Measurements from ENCODE around the gene MRPS27. TPM values are rescaled to one million over a fixed set of nuclear protein-coding genes. Genes with fewer than 3 reads are reported as not detected.
A peak's percentile ranks its signal among the peaks of the same experiment; 100 is the strongest.

Gene MRPS27
- total and polyA plus RNA-seq, 4 donors: 17.6 to 38.7 (median 34.9) TPM

DNA sequence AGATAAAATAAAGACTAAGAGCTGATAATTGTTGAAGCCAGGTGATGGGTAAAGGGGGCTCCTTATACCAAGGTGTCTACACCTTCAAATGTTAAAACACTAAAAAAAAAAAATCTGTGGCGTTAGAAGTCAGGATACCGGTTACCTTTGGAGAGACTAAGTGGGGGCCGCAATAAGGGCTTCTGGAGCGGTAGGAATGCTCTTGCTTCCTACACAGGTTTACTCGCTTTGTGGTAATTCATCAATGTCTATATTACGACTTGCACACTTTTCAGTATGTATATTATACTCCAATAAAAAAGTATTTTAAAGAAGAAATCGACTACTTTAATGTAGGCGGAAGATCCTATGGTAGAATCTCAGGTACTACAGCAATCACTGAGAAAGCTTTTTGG lies 12.5 kb downstream of the MRPS27 start:
- Histone ChIP-seq H3K9me3 (ENCODE audit: control insufficient read depth in 4 of 4, low read length in 3 of 4) (no peaks in the 10 kb centered on the region), H3K4me1 (ENCODE audit: control insufficient read depth in 4 of 4, insufficient read depth in 4 of 4, low read length in 3 of 4) (peaks cover 1 to 10% (median 3%) of the 10 kb centered on the region in 4 donors), H3K36me3 (ENCODE audit: control insufficient read depth in 4 of 4, insufficient read depth in 3 of 4, low read depth in 1 of 4, low read length in 3 of 4) (peaks cover 0 to 22% (median 10%) of the 10 kb centered on the region in 4 donors), H3K4me3 (ENCODE audit: low read depth in 1 of 3, low read length in 3 of 3) (peak overlapping the region; percentile 59 to 85 (median 76)), H3K9ac (ENCODE audit: low read depth in 1 of 2, low read length in 2 of 2) (peak overlapping the region; percentile 30 to 80), H3K27ac (ENCODE audit: low read depth in 1 of 2, low read length in 2 of 2) (peak overlapping the region; percentile 85 to 89), H3K27me3 (ENCODE audit: control insufficient read depth in 4 of 4, insufficient read depth in 4 of 4, low read length in 3 of 4) (no peaks in the 10 kb centered on the region)
- 3% methylated on average over 8 of the region's 8 CpGs for WGBS
- TF ChIP-seq FOXA1 (IDR thresholded peaks at IDR 0.05) (no peak), RAD21 (IDR thresholded peaks at IDR 0.05) (no peak), JUND (IDR thresholded peaks at IDR 0.05) (no peak), HNF4A (conservative IDR thresholded peaks at IDR 0.05) (no peak), RXRA (IDR thresholded peaks at IDR 0.05) (no peak)
- no peak for DNase-seq (ENCODE audit: low spot score)

GRCh38 chr5:72305194-72306142 lies 14.6 kb downstream of the MRPS27 start:
- TF ChIP-seq HNF4A (conservative IDR thresholded peaks at IDR 0.05) (peak in 1 of 2 donors; percentile 17), CTCF (IDR thresholded peaks at IDR 0.05; ENCODE audit: low read depth, low read length, missing input control) (no peak), FOXA1 (IDR thresholded peaks at IDR 0.05) (no peak), JUND (IDR thresholded peaks at IDR 0.05) (no peak), ZBTB33 (IDR thresholded peaks at IDR 0.05) (no peak), HNF4G (IDR thresholded peaks at IDR 0.05) (no peak)
- WGBS: 94% methylated on average over 2 of the region's 2 CpGs
- Histone ChIP-seq H3K36me3 (ENCODE audit: control insufficient read depth in 4 of 4, insufficient read depth in 3 of 4, low read depth in 1 of 4, low read length in 3 of 4) (peaks cover 0 to 13% (median 6%) of the 10 kb centered on the region in 4 donors), H3K9ac (ENCODE audit: low read depth in 1 of 2, low read length in 2 of 2) (no peak overlapping the region), H3K9me3 (ENCODE audit: control insufficient read depth in 4 of 4, low read length in 3 of 4) (no peaks in the 10 kb centered on the region), H3K27ac (ENCODE audit: low read depth in 1 of 2, low read length in 2 of 2) (no peak overlapping the region), H3K4me3 (ENCODE audit: low read depth in 1 of 3, low read length in 3 of 3) (no peak overlapping the region), H3K4me1 (ENCODE audit: control insufficient read depth in 4 of 4, insufficient read depth in 4 of 4, low read length in 3 of 4) (peaks cover 1 to 10% (median 3%) of the 10 kb centered on the region in 4 donors), H3K27me3 (ENCODE audit: control insufficient read depth in 4 of 4, insufficient read depth in 4 of 4, low read length in 3 of 4) (no peaks in the 10 kb centered on the region)
- DNase-seq (ENCODE audit: low spot score): no peak

DNA sequence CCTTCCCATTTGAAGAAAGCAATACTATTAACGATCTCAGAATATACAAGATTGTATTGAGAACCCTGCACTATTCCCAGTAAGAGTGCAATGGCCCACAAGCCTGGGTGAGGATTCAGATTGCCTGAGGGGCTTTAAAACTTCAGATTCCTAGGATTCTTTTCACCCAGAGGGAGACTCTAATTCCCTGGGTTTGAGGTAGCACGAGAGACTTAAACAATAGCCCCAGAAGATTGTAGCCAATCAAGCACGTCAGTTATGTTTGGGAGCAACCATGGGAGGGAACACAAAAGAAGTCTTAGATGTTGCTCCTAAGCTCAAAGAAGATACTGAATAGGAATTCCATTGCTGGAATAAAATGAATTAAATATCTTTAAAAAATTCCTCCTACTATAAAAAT lies 17.9 kb downstream of the MRPS27 start:
- 85% methylated on average over 3 of the region's 3 CpGs for WGBS
- Histone ChIP-seq H3K27me3 (ENCODE audit: control insufficient read depth in 4 of 4, insufficient read depth in 4 of 4, low read length in 3 of 4) (no peaks in the 10 kb centered on the region), H3K4me1 (ENCODE audit: control insufficient read depth in 4 of 4, insufficient read depth in 4 of 4, low read length in 3 of 4) (peaks cover 0 to 10% (median under 1%) of the 10 kb centered on the region in 4 donors), H3K4me3 (ENCODE audit: low read depth in 1 of 3, low read length in 3 of 3) (no peak overlapping the region), H3K9me3 (ENCODE audit: control insufficient read depth in 4 of 4, low read length in 3 of 4) (no peaks in the 10 kb centered on the region), H3K36me3 (ENCODE audit: control insufficient read depth in 4 of 4, insufficient read depth in 3 of 4, low read depth in 1 of 4, low read length in 3 of 4) (peaks cover 0 to 5% (median 2%) of the 10 kb centered on the region in 4 donors), H3K9ac (ENCODE audit: low read depth in 1 of 2, low read length in 2 of 2) (no peak overlapping the region), H3K27ac (ENCODE audit: low read depth in 1 of 2, low read length in 2 of 2) (no peak overlapping the region)
- DNase-seq (ENCODE audit: low spot score): no peak
- TF ChIP-seq RAD21 (IDR thresholded peaks at IDR 0.05): no peak
- no peak for TF ChIP-seq CTCF (IDR thresholded peaks at IDR 0.05; ENCODE audit: low read depth, low read length, missing input control)
- no peak for TF ChIP-seq MAX (IDR thresholded peaks at IDR 0.05)
- TF ChIP-seq SP1 (IDR thresholded peaks at IDR 0.05): no peak
- no peak for TF ChIP-seq YY1 (IDR thresholded peaks at IDR 0.05)
- TF ChIP-seq RXRA (IDR thresholded peaks at IDR 0.05): no peak
- TF ChIP-seq ZBTB33 (IDR thresholded peaks at IDR 0.05): no peak
- TF ChIP-seq JUND (IDR thresholded peaks at IDR 0.05): no peak
- TF ChIP-seq FOXA2 (IDR thresholded peaks at IDR 0.05): no peak
- TF ChIP-seq EGR1 (IDR thresholded peaks at IDR 0.05; ENCODE audit: low read depth in 2 of 2): no peak
- TF ChIP-seq HNF4A (conservative IDR thresholded peaks at IDR 0.05): no peak

All from liver (tissue), 9 donors.